Right renal cortex interstitium (tissue), 3 donors: ENCODE results near the gene HMGCS2. TPM values are rescaled to one million over a fixed set of nuclear protein-coding genes. Genes with fewer than 3 reads are reported as not detected.
"Not testable (repeated sequence)": the region's sequence is repeated elsewhere in the genome, so short reads cannot be mapped to it uniquely, and the experiment has no call there.

Experiments used
- DNase-seq, 3 donors: peaks; one replicate each; pipeline ENCODE4 v3.0.0-alpha.2; 2013; ENCODE audit warnings: low read depth in 3 of 3, low spot score in 2 of 3
- polyA plus RNA-seq, 3 donors: library from polyadenylated mRNA; unstranded; fragments of 120-200 nt; gene quantifications; one replicate each; pipeline ENCODE4 v1.2.1, GENCODE V29; 2013; ENCODE audit not compliant: insufficient read length in 3 of 3

The HMGCS2 gene
- polyA plus RNA-seq, 3 donors, result 44.8 to 113 (median 80.0) TPM

- no peak for DNase-seq
Observed at GRCh38 chr1:119790451-119791198, 21.9 kb upstream of the HMGCS2 start.

DNA sequence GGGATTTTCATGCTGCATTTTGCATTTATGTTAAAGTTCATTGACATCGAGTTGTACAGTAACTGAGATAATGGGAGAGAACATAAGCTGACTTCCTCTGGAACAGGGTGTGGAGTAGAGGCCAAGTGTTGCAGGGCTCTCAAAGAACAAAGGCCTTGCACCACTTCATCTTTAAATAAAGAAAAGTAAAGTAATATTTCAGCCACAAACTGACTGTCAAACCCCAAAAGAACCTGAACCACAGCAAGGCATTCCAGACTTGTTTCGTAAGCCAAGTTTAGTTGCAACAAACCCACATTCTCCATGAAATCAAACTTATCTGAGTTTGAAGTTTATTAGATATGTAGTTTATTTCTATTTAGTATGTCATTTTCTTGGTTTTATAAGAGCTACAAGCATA is 19.1 kb upstream of the HMGCS2 start:
- DNase-seq, result no peak

DNA sequence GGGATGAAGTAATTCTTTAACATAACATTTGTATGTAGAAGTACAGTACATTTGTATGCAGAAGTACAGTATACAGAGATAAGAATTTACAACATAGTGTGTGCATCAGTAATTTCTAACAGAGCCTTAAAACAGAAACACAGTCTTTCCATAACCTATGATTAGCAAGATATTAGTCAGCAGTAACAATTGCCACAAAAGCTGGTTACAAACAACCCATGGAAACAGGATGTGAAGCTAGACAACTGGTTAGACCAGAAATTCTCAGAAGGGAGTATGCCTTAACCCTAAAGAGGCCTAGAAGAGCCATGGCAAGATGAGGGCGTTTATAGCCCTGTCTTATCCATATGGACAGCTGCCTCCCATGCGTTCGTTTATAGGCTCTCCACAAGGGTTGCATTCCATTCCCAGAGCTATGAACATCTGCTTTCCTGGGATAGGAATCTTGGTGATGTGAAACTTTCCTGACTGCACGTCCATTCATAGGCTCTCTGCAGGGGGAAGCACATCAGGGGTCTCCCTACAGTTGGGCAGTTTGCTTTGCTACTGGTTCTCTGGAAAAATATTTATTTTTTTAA is 17.9 kb upstream of the HMGCS2 start:
- not testable (repeated sequence) for DNase-seq

GRCh38 chr1:119786046-119786445 is 17.3 kb upstream of the HMGCS2 start:
- DNase-seq, result not testable (repeated sequence)

DNA sequence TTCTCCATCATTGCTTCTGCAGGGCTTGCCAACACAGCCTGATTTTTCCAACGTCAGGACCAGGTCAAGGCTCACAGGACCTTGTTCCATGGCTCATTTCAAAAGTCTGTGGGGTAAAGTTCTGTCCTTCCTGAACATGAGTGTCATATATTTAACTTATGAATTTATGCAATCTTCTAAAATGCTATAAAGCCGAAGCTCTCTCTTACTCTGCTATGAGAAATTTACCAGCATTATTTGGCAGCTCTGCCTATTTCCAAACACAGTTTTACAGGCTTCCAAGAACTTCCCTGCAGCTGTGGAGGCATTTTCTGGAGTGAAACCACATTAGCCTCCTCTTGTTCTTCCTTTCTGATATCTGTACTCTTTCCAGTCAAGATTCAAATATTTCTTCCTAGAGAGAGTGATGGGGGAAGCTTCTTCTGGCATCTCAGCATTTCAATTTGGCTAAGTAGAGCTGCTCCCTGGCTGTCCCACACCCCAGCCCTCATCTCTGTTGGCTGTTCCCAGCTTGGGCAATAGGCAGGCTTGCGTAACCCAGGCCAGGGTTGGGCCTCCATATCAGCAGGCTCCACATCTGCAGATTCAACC is 15.6 kb upstream of the HMGCS2 start:
- DNase-seq, result no peak

DNA sequence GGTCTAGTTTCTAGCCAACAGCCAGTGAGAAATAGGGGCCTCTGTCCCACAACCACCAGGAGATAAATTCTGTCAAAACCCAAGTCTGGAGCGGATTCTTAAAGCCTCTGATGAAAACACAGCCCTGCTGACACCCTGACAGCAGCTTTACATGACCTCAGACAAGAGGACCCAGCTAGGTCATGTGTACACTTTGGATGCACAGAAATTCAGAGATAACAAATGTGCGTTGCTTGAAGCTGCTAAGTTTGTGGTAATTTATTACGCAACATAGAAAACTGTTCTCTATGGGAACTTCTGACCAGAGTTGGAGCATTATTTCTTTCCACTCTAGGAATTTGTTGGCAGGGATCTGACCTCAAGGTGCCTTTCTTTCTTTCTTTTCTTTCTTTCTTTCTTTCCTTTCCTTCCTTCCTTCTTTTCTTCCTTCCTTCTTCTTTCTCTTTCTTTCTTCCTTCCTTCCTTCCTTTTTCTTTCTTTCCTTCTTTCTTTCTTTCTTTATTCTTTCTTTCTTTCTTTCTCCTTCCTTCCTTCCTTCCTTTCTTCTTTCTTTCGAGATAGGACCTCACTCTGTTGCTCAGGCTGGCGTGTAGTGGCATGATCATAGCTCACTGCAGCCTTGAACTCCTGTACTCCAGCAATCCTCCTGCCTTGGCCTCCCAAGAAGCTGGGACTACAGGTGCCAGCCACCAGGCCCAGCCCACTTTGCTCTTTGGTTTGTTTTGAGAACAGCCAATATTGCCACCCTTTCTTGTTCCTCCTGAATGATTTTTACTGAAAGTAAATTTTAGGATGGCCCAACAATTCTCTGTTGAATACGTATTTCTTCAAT is 14.9 kb upstream of the HMGCS2 start:
- DNase-seq, result no peak

DNA sequence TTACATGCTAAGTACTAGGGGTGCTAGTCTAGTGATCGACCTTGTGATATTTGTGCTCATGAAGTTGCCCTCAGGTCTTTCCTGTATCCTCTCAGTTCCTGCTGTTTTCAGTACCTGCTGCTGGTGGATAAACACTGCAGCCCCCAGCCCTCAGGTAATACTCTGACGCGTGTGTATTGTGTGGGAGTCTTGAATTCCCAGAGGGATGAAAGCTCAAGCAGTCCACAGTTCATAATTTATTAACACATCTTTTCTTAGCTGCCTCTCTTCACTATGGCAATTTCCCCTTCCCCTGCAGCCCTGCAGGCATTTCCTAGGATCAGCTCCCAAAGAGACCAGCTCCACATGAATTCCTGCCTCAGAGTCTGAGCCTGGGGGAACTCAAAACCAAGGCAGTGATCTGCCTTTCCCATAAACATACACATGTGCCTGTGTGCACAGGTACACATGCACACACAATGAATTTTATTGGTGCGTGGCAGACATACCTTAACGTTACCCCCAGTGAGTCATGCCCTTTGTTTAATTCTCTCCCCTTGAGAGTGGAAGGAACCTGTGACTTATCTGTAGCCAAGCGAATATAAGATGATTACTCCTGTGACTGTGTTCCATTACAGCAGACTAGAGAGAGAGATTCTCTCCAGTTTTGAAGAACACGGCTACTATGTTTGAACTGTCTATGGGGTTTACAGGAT is 14.1 kb upstream of the HMGCS2 start:
- no peak for DNase-seq

DNA sequence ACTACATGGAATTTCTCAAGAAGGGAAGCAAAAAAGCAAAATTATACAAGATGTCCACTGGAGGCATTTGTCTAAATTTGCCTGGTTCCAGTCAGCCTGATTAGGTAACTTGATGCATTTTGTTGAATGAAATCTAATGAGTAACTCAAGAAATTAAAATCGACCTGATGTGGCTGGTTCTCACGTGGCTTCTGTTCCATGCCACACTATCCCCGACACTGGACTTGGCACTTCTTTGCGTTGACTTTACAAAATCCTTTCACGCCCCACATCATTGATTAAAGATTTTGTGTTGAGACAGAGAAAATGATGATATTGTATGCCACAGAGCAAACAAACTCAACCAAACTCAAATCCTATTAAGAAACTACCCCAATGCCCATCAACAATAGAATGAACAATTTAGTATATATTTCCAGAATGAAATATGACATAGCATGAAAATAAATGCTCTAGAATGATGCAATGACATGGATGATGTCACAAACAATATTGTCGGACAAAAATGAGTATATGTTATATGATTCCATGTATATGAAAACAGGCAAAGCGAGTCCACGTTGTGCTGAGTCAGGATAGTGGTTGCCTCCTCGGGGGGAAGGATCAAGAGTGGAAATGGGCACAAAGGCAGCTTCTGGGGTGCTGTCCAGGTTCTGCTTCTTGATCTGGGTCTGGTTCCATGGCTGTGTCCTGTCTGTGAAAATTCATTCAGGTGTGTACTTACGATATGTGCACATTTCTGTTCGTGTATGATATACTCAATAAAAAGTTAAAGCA is 12.9 kb upstream of the HMGCS2 start:
- no peak for DNase-seq

DNA sequence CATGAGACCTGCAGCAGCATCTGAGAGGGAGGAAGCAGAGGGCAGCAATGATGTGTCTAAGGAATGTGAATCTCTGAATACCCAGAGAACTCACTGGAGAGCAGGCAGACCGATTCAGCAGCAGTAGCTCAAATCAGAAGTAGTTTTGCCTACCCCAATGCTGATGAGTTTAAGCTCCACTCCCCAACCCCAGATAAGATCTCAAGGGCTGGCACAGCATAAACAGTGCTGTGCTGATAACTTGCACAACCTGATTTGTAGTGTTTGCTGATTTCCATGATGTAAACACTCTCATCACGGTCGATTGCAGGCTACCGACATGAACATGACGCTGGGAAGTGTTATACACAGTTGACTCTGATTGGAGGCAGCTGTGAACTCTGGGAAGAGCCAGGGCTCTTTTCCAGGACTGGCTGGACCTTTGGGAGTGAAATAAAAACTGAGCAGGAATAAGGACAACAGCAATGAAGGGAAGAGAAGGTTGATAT is 11.2 kb upstream of the HMGCS2 start:
- no peak for DNase-seq

- DNase-seq, result no peak
Observed at GRCh38 chr1:119778886-119779560, 10.3 kb upstream of the HMGCS2 start.

GRCh38 chr1:119778359-119778758 is 9.7 kb upstream of the HMGCS2 start:
- DNase-seq, result no peak

- no peak for DNase-seq
Observed at GRCh38 chr1:119774746-119775490, 6.2 kb upstream of the HMGCS2 start.

- peak in 1 of 3 donors; percentile 66 for DNase-seq
Observed at GRCh38 chr1:119773711-119774241, 5.1 kb upstream of the HMGCS2 start.

DNA sequence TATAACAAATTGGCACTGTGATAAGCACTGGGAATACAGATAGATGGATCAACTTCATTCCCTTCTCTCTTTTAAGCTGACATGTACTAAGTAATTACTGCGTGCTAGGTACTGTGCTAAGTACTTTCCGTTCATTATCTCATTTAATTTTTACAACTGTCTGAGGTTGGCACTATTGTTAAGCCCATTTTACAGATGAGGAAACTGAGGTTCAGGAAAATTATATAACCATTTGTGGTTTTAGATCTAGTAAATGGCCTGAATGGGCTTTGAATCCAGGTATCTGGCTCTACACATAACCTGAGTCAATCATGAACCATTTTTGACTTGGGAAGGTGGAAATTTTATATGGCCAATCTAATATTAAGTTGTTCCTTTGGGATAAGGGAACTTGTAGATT is 3.6 kb upstream of the HMGCS2 start:
- no peak for DNase-seq

- DNase-seq, result no peak
Observed at GRCh38 chr1:119771770-119772169, 3.1 kb upstream of the HMGCS2 start.

- DNase-seq, result no peak
Observed at GRCh38 chr1:119771016-119771415, 2.3 kb upstream of the HMGCS2 start.

GRCh38 chr1:119767486-119767885 is 1.2 kb downstream of the HMGCS2 start:
- no peak for DNase-seq

DNA sequence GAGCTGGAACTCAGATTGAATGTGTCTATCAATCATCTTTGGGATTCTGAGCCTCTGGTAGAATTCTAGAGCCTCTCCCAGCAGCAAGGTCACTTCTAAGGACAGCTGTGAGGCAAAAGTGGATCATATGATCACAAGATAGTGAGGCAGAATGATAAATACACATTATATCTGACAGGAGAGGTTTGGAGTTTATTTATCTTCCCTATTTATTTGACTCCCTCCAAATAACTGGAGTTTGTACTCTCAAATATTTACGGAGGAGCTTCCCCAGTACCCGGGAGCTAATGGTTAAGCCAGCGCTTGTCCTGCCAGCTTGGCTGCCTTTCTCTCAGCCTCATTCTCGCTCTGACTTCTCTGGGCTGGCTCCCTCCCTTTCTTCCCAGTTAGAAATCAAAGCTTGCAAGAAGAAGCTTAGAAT is 2.3 kb downstream of the HMGCS2 start:
- DNase-seq, result no peak
